NCI-H345 treated with DMSO at 0.1 percent for 48 hours (cell line): Measurements from ENCODE around the gene EPB42.
"Not testable (repeated sequence)": the region's sequence is repeated elsewhere in the genome, so short reads cannot be mapped to it uniquely, and the experiment has no call there.

Source experiments
- DNase-seq: peaks from one replicate; lab custom pipeline; 2025; ENCODE audit not compliant: unreplicated experiment; lab: John Stamatoyannopoulos, UW

The EPB42 gene

DNA sequence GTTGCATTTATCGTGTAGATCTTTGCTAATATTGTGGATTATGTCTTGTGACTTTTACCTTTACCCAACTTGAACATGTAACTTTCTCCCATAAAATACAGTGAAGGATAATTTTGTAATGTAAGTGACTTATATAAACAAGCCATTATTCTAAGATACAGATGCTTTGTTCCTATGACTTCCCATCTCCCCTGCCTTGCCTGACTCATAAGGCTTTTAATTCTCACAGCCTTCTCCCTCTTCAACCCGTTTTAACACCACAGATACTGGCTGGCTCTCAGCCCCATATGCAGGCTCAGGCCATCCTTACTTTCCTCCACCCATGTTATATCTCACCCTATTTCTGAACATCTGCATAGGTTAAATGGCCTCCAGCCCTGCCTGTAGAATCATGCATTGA lies 31.5 kb downstream of the EPB42 start:
- DNase-seq: no peak

DNA sequence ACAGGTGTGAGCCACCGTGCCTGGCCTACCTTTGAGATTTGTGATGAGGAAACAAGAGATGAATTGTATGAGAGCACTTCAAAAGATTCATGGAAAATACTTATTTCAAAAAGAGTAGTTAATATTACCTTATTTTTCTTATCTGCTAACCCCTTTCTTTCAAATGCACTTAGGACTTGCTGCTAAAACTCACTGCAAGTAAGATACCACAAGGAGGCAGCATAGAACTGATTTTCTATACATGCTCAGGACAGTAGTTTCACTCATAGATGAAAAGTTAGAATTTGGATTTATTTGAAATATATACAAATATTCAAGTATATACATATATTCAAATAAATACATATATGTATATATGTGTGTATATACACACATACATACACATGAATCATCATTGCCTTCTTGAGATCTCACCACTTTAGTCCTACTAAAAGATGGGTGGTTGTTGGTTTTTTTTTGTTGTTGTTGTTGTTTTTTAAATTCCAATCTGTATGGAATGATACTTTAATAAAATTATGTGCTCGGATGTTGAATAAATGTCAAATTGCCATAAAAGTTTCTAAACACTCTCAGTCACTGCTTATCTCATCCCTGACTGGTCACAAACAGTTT lies 33.2 kb downstream of the EPB42 start:
- no peak for DNase-seq

DNA sequence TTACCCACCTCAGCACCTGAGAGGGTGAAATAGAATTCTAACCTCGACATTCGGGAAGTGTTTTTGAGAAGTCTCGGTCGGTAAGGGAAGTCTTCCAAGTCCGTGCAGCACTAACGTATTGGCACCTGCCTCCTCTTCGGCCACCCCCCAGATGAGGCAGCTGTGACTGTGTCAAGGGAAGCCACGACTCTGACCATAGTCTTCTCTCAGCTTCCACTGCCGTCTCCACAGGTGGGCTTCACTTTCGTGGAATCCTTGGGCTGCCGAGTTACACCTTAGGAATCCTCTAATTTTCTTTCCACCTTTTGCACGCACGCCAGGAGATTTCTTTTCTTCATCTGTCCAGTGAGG lies 34.8 kb downstream of the EPB42 start:
- DNase-seq: no peak

DNA sequence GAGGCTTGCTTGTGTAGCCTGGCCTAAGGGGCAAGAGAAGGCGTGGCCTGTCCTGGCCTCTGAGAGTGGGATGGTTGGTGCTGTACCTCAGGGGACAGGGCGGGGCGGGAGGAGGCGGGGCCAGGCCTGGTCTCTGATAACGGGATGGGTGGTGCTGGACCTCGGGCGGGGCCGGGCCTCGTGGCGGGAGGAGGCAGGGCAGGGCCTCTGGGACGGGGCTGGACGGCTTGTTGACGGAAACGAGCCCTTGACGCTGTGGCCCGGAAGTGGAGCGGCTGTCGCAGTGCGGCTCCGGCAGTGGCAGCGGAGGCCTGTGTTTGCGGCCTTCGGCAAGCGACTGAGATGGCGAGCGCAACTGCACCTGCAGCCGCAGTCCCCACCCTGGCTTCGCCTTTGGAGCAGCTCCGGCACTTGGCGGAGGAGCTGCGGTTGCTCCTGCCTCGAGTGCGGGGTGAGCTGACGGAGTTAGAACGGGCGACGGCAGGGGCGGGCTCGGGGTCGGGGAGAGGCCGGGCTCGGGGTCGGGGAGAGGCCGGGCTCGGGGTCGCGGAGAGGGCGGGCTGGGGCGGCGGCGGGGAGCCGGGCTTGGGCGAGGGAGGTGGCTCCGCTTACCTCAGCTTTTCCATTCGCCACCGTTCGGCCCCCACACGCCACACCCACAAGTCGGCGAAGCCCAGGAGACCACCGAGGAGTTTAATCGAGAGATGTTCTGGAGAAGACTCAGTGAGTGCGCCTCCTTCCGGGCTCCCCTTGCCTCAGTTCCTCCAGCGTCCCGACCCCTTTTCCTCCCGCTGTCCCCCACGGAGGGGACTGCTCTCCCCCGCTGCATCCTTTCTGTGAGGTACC lies 35.4 kb downstream of the EPB42 start, which contains the start of gene CCNDBP1:
CCNDBP1 (plus strand) TSS at position 247 of the 846 bp plus-strand sequence; CDS start at position 343, 96 bp downstream.
- peak; percentile 49 for DNase-seq

DNA sequence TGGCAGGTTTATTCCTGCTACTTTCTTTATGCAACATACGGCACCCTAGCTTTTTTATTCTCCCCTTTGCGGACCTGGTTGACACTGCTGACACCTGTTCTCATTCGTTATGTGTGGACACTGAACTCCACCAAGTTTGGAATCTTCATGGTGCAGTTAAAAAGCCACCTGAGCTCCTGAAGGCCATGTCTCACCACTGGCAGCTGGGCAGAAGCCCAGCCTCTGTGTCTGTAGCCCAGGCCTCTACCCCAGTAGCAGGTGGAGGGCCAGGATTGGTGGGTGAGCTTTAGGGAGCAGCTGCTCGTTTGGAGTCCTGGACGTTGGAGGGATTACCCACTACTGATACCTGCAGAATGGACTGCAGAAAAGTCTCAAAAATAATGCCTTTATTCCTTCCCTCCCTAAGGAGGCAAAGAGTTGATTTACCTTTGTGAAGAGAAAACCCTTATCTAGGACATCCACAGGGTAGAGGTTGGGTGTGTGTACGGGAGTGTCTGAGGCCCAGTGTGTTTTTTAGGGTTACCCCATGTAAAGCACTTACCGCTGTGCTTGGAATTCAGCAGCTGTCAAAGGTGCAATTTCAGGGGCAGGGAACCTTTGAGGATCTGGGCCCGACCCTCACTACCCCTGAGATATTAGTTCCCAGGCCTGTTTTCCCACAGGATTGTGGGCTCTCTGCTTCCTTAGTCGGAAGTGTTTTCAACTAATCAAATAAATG lies 36.3 kb downstream of the EPB42 start:
- DNase-seq: no peak

DNA sequence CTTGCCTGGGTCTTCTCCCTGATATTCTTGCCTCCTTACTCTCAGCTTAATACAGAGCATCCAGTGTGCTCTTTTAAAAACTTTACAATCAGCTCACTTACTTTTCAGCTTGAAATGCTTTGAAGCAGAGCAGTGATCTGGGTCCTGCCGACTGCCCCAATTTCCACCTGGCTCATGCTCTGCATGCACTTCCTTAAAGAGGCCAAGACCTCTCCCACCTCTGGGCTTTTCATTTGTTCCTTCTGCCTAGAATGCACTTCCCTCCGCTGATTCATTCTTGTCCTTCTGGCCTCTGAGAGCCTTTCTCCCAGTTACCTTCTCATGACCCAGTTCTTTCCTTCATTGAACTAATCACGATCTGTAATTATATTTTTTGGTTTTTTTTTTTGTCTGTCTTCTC lies 37.5 kb downstream of the EPB42 start:
- no peak for DNase-seq

DNA sequence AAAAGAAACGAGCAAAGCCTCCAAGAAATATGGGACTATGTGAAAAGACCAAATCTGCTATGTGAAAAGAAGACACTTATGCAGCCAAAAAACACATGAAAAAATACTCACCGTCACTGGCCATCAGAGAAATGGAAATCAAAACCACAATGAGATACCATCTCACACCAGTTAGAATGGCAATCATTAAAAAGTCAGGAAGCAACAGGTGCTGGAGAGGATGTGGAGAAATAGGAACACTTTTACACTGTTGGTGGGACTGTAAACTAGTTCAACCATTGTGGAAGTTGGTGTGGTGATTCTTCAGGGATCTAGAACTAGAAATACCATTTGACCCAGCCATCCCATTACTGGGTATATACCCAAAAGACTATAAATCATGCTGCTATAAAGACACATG lies 43.7 kb downstream of the EPB42 start:
- DNase-seq: not testable (repeated sequence)

DNA sequence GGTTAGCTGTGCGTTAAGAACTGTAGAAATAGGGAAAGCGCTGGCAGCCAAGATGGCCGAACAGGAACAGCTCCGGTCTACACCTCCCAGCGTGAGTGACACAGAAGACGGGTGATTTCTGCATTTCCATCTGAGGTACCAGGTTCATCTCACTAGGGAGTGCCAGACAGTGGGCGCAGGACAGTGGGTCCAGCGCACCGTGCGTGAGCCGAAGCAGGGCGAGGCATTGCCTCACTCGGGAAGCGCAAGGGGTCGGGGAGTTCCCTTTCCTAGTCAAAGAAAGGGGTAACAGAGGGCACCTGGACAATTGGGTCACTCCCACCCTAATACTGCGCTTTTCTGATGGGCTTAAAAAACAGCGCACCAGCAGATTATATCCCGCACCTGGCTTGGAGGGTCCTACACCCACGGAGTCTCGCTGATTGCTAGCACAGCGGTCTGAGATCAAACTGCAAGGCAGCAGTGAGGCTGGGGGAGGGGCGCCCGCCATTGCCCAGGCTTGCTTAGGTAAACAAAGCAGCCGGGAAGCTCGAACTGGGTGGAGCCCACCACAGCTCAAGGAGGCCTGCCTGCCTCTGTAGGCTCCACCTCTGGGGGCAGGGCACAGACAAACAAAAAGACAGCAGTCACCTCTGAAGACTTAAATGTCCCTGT lies 45.0 kb downstream of the EPB42 start:
- not testable (repeated sequence) for DNase-seq

DNA sequence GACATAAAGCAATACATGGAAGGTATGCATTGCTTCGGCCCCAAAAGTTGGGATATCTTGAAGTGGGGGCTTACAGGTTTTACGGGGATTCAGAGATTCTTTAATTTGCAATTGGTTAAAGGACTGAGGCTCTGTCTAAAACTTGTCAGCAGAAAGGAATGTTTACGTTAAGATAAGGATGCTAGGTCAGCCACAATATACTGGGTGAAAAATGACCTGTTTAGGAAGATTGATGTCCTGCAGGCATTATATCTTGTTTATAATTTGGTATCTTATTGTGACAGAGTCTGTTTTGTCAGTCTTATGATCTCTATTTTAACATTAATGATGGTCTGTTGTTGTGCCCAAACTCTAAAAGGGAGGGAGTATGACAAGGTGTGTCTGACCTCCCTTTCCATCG lies 50.9 kb downstream of the EPB42 start:
- DNase-seq: no peak

DNA sequence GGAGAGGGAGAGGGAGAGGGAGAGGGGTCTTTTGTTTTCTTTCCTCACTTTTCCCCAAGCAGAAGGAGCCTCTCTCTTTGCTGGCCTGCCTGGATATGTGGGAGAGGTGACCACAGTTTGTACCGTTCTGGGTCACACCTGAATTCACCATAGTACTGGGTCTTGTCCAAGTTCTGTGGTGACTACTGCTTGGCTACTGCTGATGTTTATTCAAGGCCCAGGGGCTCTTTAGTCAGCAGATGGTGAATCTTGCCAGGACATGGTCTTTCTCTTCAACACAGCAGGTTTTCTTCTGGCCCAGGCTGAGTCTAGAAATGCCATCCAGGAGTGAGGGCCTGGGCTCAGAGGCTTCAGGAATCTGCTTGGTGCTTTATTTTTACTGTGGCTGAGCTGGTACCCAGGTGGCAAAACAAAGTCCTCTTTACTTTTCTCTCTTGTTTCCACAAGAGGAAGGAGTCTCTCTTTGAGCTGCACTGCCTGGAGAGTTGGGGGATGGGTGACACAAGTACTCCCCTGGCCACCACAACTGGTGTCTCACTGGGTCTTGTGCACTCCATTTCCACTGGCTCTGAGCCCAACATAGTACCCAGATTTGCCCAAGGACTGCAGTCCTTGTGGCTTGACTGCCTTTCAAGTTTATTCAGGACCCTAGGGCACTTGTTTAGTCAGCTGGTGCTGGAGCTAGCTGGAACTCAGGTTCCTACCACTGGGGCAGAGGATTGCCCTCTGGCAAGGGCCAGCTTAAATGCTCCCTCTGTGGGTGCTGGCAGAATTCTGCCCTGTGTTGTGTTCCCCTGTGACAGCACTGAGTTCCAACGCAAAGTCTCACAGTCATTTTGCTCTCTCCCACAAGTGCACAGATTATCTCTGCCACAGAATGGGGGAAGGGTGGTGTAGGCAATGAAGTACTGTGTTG lies 52.4 kb downstream of the EPB42 start:
- no peak for DNase-seq

DNA sequence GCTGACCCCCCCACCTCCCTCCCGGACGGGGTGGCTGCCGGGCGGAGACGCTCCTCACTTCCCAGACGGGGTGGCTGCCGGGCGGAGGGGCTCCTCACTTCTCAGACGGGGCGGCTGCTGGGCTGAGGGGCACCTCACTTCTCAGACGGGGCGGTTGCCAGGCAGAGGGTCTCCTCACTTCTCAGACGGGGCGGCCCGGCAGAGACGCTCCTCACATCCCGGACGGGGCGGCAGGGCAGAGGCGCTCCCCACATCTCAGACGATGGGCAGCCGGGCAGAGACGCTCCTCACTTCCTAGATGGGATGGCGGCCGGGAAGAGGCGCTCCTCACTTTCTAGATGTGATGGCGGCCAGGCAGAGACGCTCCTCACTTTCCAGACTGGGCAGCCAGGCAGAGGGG lies 53.6 kb downstream of the EPB42 start:
- not testable (repeated sequence) for DNase-seq

DNA sequence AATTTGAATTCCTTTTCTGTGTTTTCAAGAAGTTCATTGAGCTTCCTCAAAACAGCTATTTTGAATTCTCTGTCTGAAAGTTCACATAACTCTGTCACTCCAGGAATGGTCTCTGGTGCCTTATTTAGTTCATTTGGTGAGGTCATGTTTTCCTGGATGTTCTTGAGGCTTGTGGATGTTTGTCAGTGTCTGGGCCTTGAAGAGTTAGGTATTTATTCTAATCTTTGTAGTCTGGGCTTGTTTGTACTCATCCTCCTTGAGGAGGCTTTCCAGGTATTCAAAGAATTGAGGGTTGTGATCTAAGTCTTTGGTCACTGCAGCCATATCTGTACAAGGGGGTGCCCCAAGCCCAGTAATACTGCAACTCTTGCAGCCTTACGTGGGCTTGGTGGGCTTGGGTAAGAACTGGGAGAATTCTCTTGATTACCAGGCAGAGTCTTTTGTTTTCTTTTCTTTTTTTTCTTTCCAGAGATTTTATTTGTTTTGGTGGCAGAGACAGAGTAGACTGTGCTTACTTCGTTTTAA lies 55.0 kb downstream of the EPB42 start:
- no peak for DNase-seq

DNA sequence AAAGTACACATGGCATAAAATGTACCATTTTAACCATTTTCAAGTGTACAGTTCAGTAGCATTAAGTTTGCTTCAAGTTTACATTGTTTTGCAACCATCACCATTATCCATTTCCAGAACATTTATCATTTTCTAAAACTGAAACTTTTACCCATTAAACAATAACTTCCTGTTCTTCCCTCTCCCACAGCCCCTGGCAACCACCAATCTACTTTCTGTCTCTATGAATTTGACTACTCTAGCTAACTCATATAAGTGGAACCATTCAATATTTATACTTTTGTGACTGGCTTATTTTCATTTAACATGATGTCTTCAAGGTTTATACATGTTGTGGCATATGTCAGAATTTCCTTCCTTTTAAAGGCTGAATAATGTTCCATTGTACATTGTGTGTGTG lies 67.5 kb downstream of the EPB42 start:
- no peak for DNase-seq

DNA sequence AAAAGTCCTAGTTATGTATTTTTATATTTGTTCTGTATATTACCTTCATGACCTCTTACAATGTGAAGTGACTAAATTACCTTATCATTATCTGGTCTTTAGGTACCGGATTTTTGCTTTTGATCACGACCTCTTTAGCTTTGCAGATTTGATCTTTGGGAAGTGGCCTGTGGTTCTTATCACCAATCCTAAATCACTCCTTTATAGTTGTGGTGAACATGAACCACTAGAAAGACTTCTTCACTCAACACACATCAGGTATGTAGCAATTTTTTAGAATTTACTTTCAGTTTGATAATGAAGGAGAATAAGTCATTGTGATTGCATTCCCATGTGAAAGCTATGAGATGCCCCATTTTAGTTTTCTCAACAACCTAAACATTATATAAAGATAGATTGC lies 69.1 kb downstream of the EPB42 start:
- DNase-seq: no peak

DNA sequence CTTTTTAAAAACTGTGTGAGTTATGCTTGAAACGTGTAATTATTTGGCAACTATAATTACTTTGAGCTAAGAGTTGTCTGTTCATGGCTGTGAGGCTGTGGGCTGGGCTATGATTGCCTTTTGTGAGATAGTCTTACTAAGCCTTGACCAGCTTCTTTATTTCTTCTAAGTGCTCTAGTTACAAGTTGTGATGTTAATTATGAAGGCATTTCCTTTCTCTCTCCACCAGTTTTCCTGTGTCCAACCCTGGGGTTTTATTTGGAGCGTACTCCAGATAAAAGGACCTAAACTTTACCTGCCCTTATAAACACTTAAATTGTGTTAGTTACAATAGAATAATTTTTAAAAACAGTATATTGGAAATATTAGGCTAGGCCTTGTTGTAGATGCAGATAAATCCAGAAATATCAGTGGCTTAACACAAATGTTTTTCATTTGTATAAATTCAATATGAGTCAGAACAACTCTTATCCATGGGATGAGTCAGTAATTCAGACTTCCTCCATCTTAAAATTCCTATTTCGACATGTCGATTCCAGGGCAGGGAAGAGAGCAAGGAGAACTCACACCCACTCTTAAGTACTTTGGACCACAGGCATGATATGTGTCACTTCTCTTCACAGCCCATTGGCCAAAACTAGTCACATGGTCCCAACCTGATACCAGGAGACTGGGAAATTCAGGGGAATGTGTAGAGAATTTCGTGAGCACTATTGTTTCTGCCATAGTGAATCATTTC lies 70.5 kb downstream of the EPB42 start:
- no peak for DNase-seq
